H1 (cell line): ENCODE measurements around the gene NXPH2. TPM values are rescaled to one million over a fixed set of nuclear protein-coding genes. Genes with fewer than 3 reads are reported as not detected.

Experiments
- HDAC6 ChIP-seq: IDR thresholded peaks from one replicate; pipeline ENCODE4 v1.7.1; 2012; ENCODE audit warnings: low read depth, mild to moderate bottlenecking, inconsistent platforms, low read length, moderate library complexity
- SAP30 ChIP-seq: fragments of 300-600 bp; sonication (generic); IDR thresholded peaks from 2 replicates; pipeline ENCODE4 v1.7.1; 2012; ENCODE audit warnings: low read length, moderate library complexity, mild to moderate bottlenecking, inconsistent platforms; ENCODE audit not compliant: insufficient read depth, insufficient replicate concordance
- SP1 ChIP-seq: IDR thresholded peaks from 2 replicates; pipeline ENCODE4 v1.6.1; 2011; ENCODE audit warnings: low read depth, low read length
- TAF7 ChIP-seq: optimal IDR thresholded peaks from 2 replicates; pipeline ENCODE3; 2011; ENCODE audit warnings: low read depth, mild to moderate bottlenecking, inconsistent platforms, low read length, moderate library complexity, borderline replicate concordance
- TEAD4 ChIP-seq: IDR thresholded peaks from 2 replicates; pipeline ENCODE4 v1.6.1; 2012; ENCODE audit warnings: low read depth, low read length, inconsistent platforms, mixed read lengths
- YY1 ChIP-seq: IDR thresholded peaks from 2 replicates; pipeline ENCODE4 v1.6.1; 2011; ENCODE audit warnings: low read depth, mild to moderate bottlenecking, low read length
- polyA plus RNA-seq, 7 experiments: library from polyadenylated mRNA; depleted of rRNA in 3 of 7; stranded (reverse) in 5 of 7; unstranded in 2 of 7; fragments of >200 nt in 5 of 7; fragments of 200-250 nt in 2 of 7; gene quantifications; 1 replicate in 5 of 7; 2 replicates in 1 of 7; 4 replicates in 1 of 7; pipeline versions ENCODE4 v1.2.1 to v1.2.3, GENCODE V29; 2011 to 2013; ENCODE audit warnings: missing spikeins in 2 of 7, mixed read lengths in 2 of 7
- total RNA-seq: library from RNA; stranded (reverse); fragmentation: NEBNext Ultra II Directional; extraction: Animal tissue kit (Norgen Biotek cat#: 25700); gene quantifications from 2 replicates; pipeline ENCODE4 v1.2.1, GENCODE V29; 2021
- TF ChIP-seq, protein P1 (sequence below): fragments of 300-600 bp; sonication (generic); IDR thresholded peaks from 2 replicates; pipeline ENCODE4 v1.7.1; 2012; ENCODE audit warnings: low read length, moderate library complexity, mild to moderate bottlenecking, inconsistent platforms; ENCODE audit not compliant: insufficient replicate concordance
- TF ChIP-seq, protein P2 (sequence below): IDR thresholded peaks from 2 replicates; pipeline ENCODE4 v1.6.1; 2012; ENCODE audit warnings: low read length, inconsistent platforms

NXPH2 gene
- total and polyA plus RNA-seq, 2 of the 8 experiments (the other 6 are each of a cell fraction or from before 2014, with no cell fraction given): 1.9 to 6.9 TPM

DNA sequence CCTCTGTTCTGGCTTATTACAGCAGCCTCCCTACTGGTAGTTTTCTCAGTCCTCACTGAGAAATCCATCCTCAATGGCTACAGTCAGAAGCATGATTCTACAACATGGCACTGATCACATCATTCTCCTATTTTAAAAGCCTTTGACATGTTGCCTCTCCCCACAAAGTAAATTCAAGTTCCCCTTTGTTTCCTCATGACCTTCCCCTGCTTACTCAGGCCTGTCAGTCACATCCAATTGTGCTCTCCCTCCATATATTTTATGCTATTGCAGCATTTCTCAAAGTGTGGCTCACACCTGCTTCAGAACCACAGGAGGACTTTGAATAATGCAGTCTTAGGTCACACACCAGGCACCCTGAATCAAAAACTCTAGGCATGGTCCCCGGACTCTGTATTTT, 154.0 kb downstream of the NXPH2 start (continued):
- TF ChIP-seq, protein P1, sequence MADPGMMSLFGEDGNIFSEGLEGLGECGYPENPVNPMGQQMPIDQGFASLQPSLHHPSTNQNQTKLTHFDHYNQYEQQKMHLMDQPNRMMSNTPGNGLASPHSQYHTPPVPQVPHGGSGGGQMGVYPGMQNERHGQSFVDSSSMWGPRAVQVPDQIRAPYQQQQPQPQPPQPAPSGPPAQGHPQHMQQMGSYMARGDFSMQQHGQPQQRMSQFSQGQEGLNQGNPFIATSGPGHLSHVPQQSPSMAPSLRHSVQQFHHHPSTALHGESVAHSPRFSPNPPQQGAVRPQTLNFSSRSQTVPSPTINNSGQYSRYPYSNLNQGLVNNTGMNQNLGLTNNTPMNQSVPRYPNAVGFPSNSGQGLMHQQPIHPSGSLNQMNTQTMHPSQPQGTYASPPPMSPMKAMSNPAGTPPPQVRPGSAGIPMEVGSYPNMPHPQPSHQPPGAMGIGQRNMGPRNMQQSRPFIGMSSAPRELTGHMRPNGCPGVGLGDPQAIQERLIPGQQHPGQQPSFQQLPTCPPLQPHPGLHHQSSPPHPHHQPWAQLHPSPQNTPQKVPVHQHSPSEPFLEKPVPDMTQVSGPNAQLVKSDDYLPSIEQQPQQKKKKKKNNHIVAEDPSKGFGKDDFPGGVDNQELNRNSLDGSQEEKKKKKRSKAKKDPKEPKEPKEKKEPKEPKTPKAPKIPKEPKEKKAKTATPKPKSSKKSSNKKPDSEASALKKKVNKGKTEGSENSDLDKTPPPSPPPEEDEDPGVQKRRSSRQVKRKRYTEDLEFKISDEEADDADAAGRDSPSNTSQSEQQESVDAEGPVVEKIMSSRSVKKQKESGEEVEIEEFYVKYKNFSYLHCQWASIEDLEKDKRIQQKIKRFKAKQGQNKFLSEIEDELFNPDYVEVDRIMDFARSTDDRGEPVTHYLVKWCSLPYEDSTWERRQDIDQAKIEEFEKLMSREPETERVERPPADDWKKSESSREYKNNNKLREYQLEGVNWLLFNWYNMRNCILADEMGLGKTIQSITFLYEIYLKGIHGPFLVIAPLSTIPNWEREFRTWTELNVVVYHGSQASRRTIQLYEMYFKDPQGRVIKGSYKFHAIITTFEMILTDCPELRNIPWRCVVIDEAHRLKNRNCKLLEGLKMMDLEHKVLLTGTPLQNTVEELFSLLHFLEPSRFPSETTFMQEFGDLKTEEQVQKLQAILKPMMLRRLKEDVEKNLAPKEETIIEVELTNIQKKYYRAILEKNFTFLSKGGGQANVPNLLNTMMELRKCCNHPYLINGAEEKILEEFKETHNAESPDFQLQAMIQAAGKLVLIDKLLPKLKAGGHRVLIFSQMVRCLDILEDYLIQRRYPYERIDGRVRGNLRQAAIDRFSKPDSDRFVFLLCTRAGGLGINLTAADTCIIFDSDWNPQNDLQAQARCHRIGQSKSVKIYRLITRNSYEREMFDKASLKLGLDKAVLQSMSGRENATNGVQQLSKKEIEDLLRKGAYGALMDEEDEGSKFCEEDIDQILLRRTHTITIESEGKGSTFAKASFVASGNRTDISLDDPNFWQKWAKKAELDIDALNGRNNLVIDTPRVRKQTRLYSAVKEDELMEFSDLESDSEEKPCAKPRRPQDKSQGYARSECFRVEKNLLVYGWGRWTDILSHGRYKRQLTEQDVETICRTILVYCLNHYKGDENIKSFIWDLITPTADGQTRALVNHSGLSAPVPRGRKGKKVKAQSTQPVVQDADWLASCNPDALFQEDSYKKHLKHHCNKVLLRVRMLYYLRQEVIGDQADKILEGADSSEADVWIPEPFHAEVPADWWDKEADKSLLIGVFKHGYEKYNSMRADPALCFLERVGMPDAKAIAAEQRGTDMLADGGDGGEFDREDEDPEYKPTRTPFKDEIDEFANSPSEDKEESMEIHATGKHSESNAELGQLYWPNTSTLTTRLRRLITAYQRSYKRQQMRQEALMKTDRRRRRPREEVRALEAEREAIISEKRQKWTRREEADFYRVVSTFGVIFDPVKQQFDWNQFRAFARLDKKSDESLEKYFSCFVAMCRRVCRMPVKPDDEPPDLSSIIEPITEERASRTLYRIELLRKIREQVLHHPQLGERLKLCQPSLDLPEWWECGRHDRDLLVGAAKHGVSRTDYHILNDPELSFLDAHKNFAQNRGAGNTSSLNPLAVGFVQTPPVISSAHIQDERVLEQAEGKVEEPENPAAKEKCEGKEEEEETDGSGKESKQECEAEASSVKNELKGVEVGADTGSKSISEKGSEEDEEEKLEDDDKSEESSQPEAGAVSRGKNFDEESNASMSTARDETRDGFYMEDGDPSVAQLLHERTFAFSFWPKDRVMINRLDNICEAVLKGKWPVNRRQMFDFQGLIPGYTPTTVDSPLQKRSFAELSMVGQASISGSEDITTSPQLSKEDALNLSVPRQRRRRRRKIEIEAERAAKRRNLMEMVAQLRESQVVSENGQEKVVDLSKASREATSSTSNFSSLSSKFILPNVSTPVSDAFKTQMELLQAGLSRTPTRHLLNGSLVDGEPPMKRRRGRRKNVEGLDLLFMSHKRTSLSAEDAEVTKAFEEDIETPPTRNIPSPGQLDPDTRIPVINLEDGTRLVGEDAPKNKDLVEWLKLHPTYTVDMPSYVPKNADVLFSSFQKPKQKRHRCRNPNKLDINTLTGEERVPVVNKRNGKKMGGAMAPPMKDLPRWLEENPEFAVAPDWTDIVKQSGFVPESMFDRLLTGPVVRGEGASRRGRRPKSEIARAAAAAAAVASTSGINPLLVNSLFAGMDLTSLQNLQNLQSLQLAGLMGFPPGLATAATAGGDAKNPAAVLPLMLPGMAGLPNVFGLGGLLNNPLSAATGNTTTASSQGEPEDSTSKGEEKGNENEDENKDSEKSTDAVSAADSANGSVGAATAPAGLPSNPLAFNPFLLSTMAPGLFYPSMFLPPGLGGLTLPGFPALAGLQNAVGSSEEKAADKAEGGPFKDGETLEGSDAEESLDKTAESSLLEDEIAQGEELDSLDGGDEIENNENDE: no peak
- TF ChIP-seq YY1 (no peak), HDAC6 (no peak), SAP30 (no peak), TAF7 (no peak), TEAD4 (no peak), SP1 (no peak)
- TF ChIP-seq, protein P2, sequence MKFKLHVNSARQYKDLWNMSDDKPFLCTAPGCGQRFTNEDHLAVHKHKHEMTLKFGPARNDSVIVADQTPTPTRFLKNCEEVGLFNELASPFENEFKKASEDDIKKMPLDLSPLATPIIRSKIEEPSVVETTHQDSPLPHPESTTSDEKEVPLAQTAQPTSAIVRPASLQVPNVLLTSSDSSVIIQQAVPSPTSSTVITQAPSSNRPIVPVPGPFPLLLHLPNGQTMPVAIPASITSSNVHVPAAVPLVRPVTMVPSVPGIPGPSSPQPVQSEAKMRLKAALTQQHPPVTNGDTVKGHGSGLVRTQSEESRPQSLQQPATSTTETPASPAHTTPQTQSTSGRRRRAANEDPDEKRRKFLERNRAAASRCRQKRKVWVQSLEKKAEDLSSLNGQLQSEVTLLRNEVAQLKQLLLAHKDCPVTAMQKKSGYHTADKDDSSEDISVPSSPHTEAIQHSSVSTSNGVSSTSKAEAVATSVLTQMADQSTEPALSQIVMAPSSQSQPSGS: no peak
